Measurements from ENCODE around the gene SLC13A5. TPM values are rescaled to one million over a fixed set of nuclear protein-coding genes. Genes with fewer than 3 reads are reported as not detected.

The SLC13A5 gene
- total RNA-seq, 2 experiments from 2014 or later = not detected

DNA sequence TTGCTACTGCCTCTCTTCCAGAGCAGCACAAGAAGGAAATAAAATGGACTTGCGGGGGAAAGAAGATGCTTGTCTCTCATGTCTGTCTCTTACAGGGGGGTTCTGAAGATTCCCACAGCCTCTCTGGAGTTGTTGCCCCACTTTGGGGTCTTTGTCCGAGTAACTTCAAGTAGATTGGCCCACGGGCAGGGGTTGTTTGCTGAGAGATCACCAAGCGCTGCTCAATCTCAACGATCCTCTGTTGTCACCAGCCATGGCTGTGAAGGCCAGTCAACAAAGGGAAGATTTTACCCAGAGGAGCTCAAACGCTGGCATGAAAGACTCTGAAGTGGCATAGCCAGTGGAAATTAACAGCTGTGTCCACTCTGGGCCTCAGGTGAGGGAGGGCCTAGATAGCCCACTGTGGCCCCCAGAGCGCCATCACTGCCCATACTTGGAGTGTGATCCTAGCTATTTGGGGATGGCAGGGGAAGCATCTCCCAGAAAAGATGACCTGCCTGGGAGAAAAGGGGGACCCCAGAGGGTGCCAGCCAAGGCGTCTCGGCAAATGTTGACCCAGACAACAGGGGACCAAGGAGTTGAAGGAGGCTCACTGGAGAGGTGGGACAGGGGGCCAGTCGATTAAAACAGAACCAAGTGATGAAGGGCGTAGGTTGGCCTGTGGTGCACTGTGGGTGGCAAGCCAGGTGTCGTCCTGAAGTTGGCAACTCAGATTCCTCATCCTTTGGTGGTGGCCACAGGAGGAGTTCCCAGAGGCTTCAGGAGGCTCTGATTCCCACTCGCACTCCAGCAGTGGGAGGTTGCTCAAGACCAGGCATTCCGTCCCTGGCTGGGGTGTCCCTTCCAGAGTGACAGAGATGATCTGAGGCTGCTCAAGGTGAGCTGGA, 28.0 kb downstream of the SLC13A5 start:
- Mint-ChIP-seq H3K27me3 (peaks cover 58% of the 10 kb centered on the region), H3K4me1 (ENCODE audit: low read depth) (no peaks in the 10 kb centered on the region), H3K36me3 (ENCODE audit: low read depth) (no peaks in the 10 kb centered on the region), H3K27ac (no peak overlapping the region), H3K4me3 (no peak overlapping the region), H3K9me3 (no peaks in the 10 kb centered on the region)
- DNase-seq = no peak
- TF ChIP-seq, protein P1, sequence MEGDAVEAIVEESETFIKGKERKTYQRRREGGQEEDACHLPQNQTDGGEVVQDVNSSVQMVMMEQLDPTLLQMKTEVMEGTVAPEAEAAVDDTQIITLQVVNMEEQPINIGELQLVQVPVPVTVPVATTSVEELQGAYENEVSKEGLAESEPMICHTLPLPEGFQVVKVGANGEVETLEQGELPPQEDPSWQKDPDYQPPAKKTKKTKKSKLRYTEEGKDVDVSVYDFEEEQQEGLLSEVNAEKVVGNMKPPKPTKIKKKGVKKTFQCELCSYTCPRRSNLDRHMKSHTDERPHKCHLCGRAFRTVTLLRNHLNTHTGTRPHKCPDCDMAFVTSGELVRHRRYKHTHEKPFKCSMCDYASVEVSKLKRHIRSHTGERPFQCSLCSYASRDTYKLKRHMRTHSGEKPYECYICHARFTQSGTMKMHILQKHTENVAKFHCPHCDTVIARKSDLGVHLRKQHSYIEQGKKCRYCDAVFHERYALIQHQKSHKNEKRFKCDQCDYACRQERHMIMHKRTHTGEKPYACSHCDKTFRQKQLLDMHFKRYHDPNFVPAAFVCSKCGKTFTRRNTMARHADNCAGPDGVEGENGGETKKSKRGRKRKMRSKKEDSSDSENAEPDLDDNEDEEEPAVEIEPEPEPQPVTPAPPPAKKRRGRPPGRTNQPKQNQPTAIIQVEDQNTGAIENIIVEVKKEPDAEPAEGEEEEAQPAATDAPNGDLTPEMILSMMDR (IDR thresholded peaks at IDR 0.05) = no peak
- Histone ChIP-seq H3K27me3 (ENCODE audit: control insufficient read depth in 1 of 2, insufficient read depth in 2 of 2, low read length in 2 of 2) (peaks cover 10 to 11% of the 10 kb centered on the region in 2 experiments), H3K27ac (ENCODE audit: low read depth in 1 of 2, low read length in 2 of 2) (no peak overlapping the region), H3K9me3 (ENCODE audit: control insufficient read depth in 1 of 2, insufficient read depth in 1 of 2, low read length in 2 of 2) (no peaks in the 10 kb centered on the region), H3K4me1 (ENCODE audit: insufficient read depth, low read length) (no peaks in the 10 kb centered on the region), H3K36me3 (ENCODE audit: insufficient read depth, low read length) (no peaks in the 10 kb centered on the region), H3K4me3 (ENCODE audit: low read length) (no peak overlapping the region)
- POLR2A ChIA-PET = no interaction called here
- intact Hi-C loops (cut with DNase I, micrococcal nuclease) = no loop called here
- ATAC-seq (ENCODE audit: poor library complexity) = no peak
- CTCF ChIA-PET = no interaction called here

DNA sequence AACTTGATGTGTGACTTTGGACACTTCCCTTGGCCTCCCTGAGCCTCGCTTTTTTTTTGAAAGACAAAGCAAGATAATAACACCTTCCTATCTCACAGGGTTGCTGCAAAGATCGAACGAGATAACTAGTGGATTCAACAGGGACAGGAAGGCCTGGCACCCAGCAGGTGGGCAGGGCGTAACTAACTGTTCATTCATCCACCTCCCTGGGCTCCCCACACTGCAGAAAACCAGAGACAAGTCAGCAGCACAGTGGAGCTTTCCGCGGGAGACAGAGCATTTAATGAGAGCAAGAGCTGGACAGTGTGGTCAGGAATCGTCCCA, 28.7 kb downstream of the SLC13A5 start:
- TF ChIP-seq, protein P1 (IDR thresholded peaks at IDR 0.05) = no peak
- POLR2A ChIA-PET = no interaction called here
- peaks cover 56% of the 10 kb centered on the region for H3K27me3 Mint-ChIP-seq

DNA sequence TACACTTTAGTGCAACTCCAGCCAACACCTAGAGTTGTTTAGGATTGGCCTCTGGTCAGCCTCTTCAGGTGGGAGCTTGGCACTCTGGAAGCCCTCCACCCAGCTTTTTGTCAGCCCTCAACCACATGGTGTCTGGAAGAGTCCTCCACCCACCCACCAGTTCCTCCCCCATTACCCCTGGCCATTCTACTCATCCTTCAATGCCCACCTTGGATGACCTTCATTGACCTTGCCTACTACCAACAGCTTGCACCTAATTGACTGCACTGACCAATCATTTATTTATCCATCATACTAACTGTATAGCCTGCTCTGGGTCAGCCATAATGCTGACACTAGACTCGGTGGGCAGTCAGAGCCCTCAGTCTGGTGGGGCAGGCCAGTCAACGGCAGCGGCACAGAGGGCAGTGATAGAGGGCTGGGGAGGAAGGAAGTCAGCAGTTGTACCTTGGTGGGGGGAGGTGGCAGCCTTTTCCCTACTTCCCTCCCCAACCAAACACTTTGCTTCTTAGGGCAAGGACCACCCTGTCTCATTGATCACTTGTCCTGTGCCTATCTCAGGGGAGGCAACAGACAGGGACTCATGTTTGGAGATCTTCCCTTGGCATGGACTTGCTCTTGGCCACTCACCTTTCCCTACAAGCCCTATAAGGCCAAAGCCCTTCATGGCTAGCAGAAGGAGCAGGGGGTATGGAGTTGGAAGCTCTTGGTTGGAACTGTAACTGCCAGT, 29.3 kb downstream of the SLC13A5 start:
- Histone ChIP-seq H3K4me1 (ENCODE audit: insufficient read depth, low read length) (no peaks in the 10 kb centered on the region), H3K36me3 (ENCODE audit: insufficient read depth, low read length) (no peaks in the 10 kb centered on the region), H3K27ac (ENCODE audit: low read depth in 1 of 2, low read length in 2 of 2) (no peak overlapping the region), H3K9me3 (ENCODE audit: control insufficient read depth in 1 of 2, insufficient read depth in 1 of 2, low read length in 2 of 2) (no peaks in the 10 kb centered on the region), H3K4me3 (ENCODE audit: low read length) (no peak overlapping the region), H3K27me3 (ENCODE audit: control insufficient read depth in 1 of 2, insufficient read depth in 2 of 2, low read length in 2 of 2) (peaks cover 14 to 24% of the 10 kb centered on the region in 2 experiments)
- Mint-ChIP-seq H3K27ac (no peak overlapping the region), H3K4me3 (no peak overlapping the region), H3K27me3 (peaks cover 58% of the 10 kb centered on the region), H3K36me3 (ENCODE audit: low read depth) (no peaks in the 10 kb centered on the region), H3K9me3 (no peaks in the 10 kb centered on the region), H3K4me1 (ENCODE audit: low read depth) (no peaks in the 10 kb centered on the region)
- ChIA-PET POLR2A (no interaction called here), CTCF (no interaction called here)
- intact Hi-C loops (cut with DNase I, micrococcal nuclease) = no loop called here
- ATAC-seq (ENCODE audit: poor library complexity) (no peak), DNase-seq (no peak)
- TF ChIP-seq, protein P1 (IDR thresholded peaks at IDR 0.05) = no peak

More for the DNA sequence above, 28.7 kb downstream of the SLC13A5 start:
- no peak overlapping the region for H3K27ac ChIP-seq (ENCODE audit: low read depth in 1 of 2, low read length in 2 of 2)
- no peak overlapping the region for H3K27ac Mint-ChIP-seq
- H3K36me3 Mint-ChIP-seq (ENCODE audit: low read depth) = no peaks in the 10 kb centered on the region
- no peaks in the 10 kb centered on the region for H3K9me3 ChIP-seq (ENCODE audit: control insufficient read depth in 1 of 2, insufficient read depth in 1 of 2, low read length in 2 of 2)
- H3K4me3 Mint-ChIP-seq = no peak overlapping the region
- ATAC-seq (ENCODE audit: poor library complexity) (no peak), DNase-seq (no peak)
- H3K27me3 ChIP-seq (ENCODE audit: control insufficient read depth in 1 of 2, insufficient read depth in 2 of 2, low read length in 2 of 2) = peaks cover 14 to 18% of the 10 kb centered on the region in 2 experiments
- no peaks in the 10 kb centered on the region for H3K9me3 Mint-ChIP-seq
- intact Hi-C loops (cut with DNase I, micrococcal nuclease) = no loop called here
- no peak overlapping the region for H3K4me3 ChIP-seq (ENCODE audit: low read length)
- H3K4me1 ChIP-seq (ENCODE audit: insufficient read depth, low read length) = no peaks in the 10 kb centered on the region
- H3K4me1 Mint-ChIP-seq (ENCODE audit: low read depth) = no peaks in the 10 kb centered on the region
- CTCF ChIA-PET = no interaction called here
- no peaks in the 10 kb centered on the region for H3K36me3 ChIP-seq (ENCODE audit: insufficient read depth, low read length)
